ENCODE measurements around the gene AIMP1. TPM values are rescaled to one million over a fixed set of nuclear protein-coding genes. Genes with fewer than 3 reads are reported as not detected.

Gene AIMP1
- total and polyA plus RNA-seq, 12 donors: 7.3 to 75.2 (median 37.0) TPM

DNA sequence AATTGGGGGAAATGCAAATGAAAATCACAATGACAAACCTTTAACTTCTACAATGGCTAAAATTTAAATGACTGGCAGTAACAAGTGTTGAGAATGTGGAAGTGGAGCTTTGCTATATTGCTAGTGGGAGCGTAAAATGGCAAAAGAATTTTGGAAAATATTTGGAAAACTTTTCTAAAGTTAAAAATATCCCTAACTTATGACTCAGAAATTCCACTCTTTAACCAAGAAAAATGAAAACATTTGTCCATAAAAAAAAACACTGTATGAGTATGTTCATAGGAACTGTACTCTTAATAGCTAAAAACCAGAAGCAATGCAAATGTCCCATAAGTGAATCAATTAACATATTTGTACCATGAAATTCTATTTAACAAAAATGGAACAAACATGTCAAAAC is 4.0 kb upstream of the AIMP1 start:
- no peak for DNase-seq
- intact Hi-C loops (cut with DNase I): no loop called here
- WGBS, 4 donors: 41 to 68% (median 59%) methylated on average over 1 of the region's 1 CpG
- Histone ChIP-seq H3K4me3 (no peak overlapping the region), H3K27ac (peak overlapping the region in 2 of 5 donors; percentile 39 to 40), H3K9me3 (replicated peaks in 1 of 3) (no peaks in the 10 kb centered on the region), H3K27me3 (no peaks in the 10 kb centered on the region), H3K4me1 (replicated peaks in 1 of 2) (peaks cover 7 to 34% of the 10 kb centered on the region in 2 donors), H3K36me3 (replicated peaks in 1 of 2) (peaks cover 0 to 7% of the 10 kb centered on the region in 2 donors)
- TF ChIP-seq, protein P1, sequence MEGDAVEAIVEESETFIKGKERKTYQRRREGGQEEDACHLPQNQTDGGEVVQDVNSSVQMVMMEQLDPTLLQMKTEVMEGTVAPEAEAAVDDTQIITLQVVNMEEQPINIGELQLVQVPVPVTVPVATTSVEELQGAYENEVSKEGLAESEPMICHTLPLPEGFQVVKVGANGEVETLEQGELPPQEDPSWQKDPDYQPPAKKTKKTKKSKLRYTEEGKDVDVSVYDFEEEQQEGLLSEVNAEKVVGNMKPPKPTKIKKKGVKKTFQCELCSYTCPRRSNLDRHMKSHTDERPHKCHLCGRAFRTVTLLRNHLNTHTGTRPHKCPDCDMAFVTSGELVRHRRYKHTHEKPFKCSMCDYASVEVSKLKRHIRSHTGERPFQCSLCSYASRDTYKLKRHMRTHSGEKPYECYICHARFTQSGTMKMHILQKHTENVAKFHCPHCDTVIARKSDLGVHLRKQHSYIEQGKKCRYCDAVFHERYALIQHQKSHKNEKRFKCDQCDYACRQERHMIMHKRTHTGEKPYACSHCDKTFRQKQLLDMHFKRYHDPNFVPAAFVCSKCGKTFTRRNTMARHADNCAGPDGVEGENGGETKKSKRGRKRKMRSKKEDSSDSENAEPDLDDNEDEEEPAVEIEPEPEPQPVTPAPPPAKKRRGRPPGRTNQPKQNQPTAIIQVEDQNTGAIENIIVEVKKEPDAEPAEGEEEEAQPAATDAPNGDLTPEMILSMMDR (IDR thresholded peaks at IDR 0.05): no peak
- TF ChIP-seq POLR2A (IDR thresholded peaks at IDR 0.05): no peak

- Histone ChIP-seq H3K9me3 (replicated peaks in 1 of 3) (no peaks in the 10 kb centered on the region), H3K27me3 (no peaks in the 10 kb centered on the region), H3K27ac (peak overlapping the region in 1 of 5 donors; percentile 39), H3K36me3 (replicated peaks in 1 of 2) (peaks cover 0 to 3% of the 10 kb centered on the region in 2 donors), H3K4me1 (replicated peaks in 1 of 2) (peaks cover 7 to 41% of the 10 kb centered on the region in 2 donors), H3K4me3 (no peak overlapping the region)
- no peak for DNase-seq
- intact Hi-C loops (cut with DNase I): no loop called here
- no peak for TF ChIP-seq POLR2A (IDR thresholded peaks at IDR 0.05)
- TF ChIP-seq, protein P1 (IDR thresholded peaks at IDR 0.05): no peak
- WGBS, 4 donors: 88 to 95% (median 91%) methylated on average over 3 of the region's 3 CpGs
Observed at GRCh38 chr4:106312997-106313522, 3.3 kb upstream of the AIMP1 start.

GRCh38 chr4:106314960-106315359 is 1.4 kb upstream of the AIMP1 start:
- DNase-seq: no peak
- Histone ChIP-seq H3K27ac (peak overlapping the region in 3 of 5 donors; percentile 92 to 97 (median 94)), H3K36me3 (replicated peaks in 1 of 2) (no peaks in the 10 kb centered on the region), H3K9me3 (replicated peaks in 1 of 3) (no peaks in the 10 kb centered on the region), H3K4me1 (replicated peaks in 1 of 2) (peaks cover 7 to 55% of the 10 kb centered on the region in 2 donors), H3K27me3 (no peaks in the 10 kb centered on the region), H3K4me3 (peak overlapping the region in 2 of 4 donors; percentile 60 to 93)
- WGBS, 4 donors: 22 to 30% (median 24%) methylated on average over 6 of the region's 6 CpGs
- TF ChIP-seq, protein P1 (IDR thresholded peaks at IDR 0.05): no peak
- no peak for TF ChIP-seq POLR2A (IDR thresholded peaks at IDR 0.05)
- intact Hi-C loops (cut with DNase I): no loop called here

- 0 to 1% (median 0%) methylated on average over 13 of the region's 13 CpGs for WGBS, 4 donors
- Histone ChIP-seq H3K4me1 (replicated peaks in 1 of 2) (peaks cover 7 to 55% of the 10 kb centered on the region in 2 donors), H3K9me3 (replicated peaks in 1 of 3) (no peaks in the 10 kb centered on the region), H3K27ac (peak overlapping the region; percentile 76 to 97 (median 93)), H3K36me3 (replicated peaks in 1 of 2) (no peaks in the 10 kb centered on the region), H3K4me3 (peak overlapping the region; percentile 37 to 93 (median 68)), H3K27me3 (no peaks in the 10 kb centered on the region)
- intact Hi-C loops (cut with DNase I): no loop called here
- TF ChIP-seq, protein P1 (IDR thresholded peaks at IDR 0.05): no peak
- TF ChIP-seq POLR2A (IDR thresholded peaks at IDR 0.05): no peak
- peak in 2 of 7 donors; percentile 24 to 48 for DNase-seq
Observed at GRCh38 chr4:106315476-106315967, 828 bp upstream of the AIMP1 start.

Measured in adrenal gland (tissue), 12 donors.